ENCODE results near the gene SYTL3. TPM values are rescaled to one million over a fixed set of nuclear protein-coding genes. Genes with fewer than 3 reads are reported as not detected.
"Not testable (repeated sequence)": the region's sequence is repeated elsewhere in the genome, so short reads cannot be mapped to it uniquely, and the experiment has no call there.

The SYTL3 gene
- total and polyA plus RNA-seq, 5 experiments from 2014 or later, result 11.1 to 16.1 (median 15.7) TPM

DNA sequence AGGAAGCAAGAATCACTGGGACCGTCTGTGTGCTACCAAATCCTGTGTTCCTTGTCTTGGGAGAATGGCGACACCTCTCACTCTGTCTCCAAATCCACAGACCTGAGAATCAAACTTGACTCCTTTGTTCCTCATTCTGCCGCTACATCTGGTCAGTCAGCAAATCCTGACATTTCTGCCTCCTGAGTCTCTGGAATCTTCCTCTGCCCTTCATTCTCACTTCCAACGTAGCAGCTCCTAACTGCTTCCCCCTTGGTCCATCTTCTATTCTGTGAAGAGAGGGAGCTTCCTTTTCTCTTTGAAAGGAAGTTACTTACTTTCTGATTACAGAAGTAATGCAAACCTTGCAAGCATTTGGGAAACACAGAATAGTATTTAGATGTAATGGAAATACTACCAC is 37.7 kb downstream of the SYTL3 start:
- peaks cover 5 to 13% (median 6%) of the 10 kb centered on the region in 3 donors for H3K36me3 Mint-ChIP-seq
- DNase-seq (no peak), ATAC-seq (no peak)
- no peaks in the 10 kb centered on the region for H3K27me3 Mint-ChIP-seq
- peak overlapping the region; percentile 81 to 100 (median 100) for H3K27ac Mint-ChIP-seq
- POLR2A ChIA-PET, result interaction anchor here (0.6 to 2.5 kb wide), 5 partner anchors 28 to 420 kb away, joined by 3 to 9 read pairs (median 5); partner anchors contain the start of gene DYNLT1
- H3K4me3 Mint-ChIP-seq, result peak overlapping the region; percentile 53 to 89 (median 81)
- peaks cover 31 to 69% (median 56%) of the 10 kb centered on the region in 4 donors for H3K4me1 Mint-ChIP-seq
- H3K9me3 Mint-ChIP-seq, result no peaks in the 10 kb centered on the region

DNA sequence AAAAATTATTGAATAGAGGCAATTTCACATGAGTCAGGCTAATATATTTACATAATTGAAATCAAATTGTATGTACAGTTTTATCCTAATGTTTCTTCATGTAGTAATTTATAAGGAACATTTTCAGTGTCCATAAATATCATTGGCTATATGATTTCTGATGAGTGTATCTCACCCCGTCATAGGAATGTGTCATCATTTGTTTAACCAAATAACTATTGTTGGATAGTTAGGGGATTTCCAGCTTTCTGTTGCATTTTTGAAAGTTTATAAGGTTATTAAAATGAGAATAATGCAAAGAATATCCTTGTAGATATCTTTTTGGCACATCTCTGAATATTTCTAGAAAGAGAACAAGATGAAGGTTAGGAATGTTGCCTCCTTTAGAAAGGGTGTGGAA is 39.0 kb downstream of the SYTL3 start:
- DNase-seq, result no peak
- H3K27me3 Mint-ChIP-seq, result no peaks in the 10 kb centered on the region
- POLR2A ChIA-PET, result no interaction called here

DNA sequence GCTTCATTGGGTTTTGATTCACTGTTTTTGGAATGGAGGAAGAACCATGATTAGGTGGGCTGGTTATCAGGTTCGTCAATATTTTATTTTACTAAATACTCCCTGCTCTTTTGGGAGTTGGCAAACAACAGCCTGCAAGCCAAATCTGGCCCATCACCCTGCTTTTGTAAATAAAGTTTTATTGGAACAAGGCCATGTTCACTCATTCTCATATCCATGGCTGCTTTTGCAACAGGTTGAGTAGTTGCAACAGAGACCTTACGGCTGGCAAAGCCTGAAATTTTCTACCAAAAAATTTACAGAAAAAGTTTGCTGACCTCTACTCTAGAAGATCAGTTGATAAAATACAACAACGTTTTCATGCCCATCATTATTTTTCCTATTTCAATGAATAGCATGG is 45.1 kb downstream of the SYTL3 start:
- H3K27me3 Mint-ChIP-seq, result no peaks in the 10 kb centered on the region
- H3K4me1 Mint-ChIP-seq, result peaks cover 0 to 11% (median 3%) of the 10 kb centered on the region in 4 donors
- no peaks in the 10 kb centered on the region for H3K9me3 Mint-ChIP-seq
- DNase-seq, result no peak
- no peak for ATAC-seq
- peaks cover 0 to 24% (median 6%) of the 10 kb centered on the region in 3 donors for H3K36me3 Mint-ChIP-seq
- H3K4me3 Mint-ChIP-seq, result no peak overlapping the region
- H3K27ac Mint-ChIP-seq, result peak overlapping the region in 1 of 10 donors; percentile 72
- POLR2A ChIA-PET, result no interaction called here

More for the DNA sequence above, 39.0 kb downstream of the SYTL3 start:
- no peaks in the 10 kb centered on the region for H3K9me3 Mint-ChIP-seq
- H3K27ac Mint-ChIP-seq, result peak overlapping the region in 5 of 10 donors; percentile 39 to 100 (median 54)
- ATAC-seq, result no peak
- H3K4me3 Mint-ChIP-seq, result no peak overlapping the region
- H3K36me3 Mint-ChIP-seq, result peaks cover 0 to under 1% (median 0%) of the 10 kb centered on the region in 3 donors
- H3K4me1 Mint-ChIP-seq, result peaks cover 26 to 64% (median 49%) of the 10 kb centered on the region in 4 donors

DNA sequence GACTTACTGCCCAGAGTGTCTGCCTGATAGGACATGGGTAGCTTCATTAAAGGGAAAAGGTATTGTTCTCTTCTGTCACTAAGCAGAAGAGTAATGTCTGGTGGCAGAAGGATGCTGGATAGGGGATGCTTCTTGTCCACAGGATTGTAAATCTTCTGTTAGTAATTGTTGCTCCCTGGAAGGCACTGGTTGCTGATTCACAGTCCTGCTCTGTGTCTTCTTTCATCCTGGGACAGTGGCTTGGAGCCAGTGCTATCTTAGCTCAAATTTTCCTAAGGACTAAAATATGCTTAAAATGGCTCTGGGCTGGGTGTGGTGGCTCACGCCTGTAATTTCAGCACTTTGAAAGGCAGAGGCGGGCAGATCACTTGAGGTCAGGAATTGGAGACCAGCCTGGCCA is 48.0 kb downstream of the SYTL3 start:
- POLR2A ChIA-PET, result no interaction called here
- Mint-ChIP-seq H3K4me1 (peaks cover 0 to 13% (median 6%) of the 10 kb centered on the region in 4 donors), H3K27me3 (no peaks in the 10 kb centered on the region), H3K9me3 (no peaks in the 10 kb centered on the region), H3K27ac (no peak overlapping the region), H3K36me3 (peaks cover 0 to 24% (median 6%) of the 10 kb centered on the region in 3 donors), H3K4me3 (no peak overlapping the region)
- no peak for DNase-seq
- no peak for ATAC-seq

DNA sequence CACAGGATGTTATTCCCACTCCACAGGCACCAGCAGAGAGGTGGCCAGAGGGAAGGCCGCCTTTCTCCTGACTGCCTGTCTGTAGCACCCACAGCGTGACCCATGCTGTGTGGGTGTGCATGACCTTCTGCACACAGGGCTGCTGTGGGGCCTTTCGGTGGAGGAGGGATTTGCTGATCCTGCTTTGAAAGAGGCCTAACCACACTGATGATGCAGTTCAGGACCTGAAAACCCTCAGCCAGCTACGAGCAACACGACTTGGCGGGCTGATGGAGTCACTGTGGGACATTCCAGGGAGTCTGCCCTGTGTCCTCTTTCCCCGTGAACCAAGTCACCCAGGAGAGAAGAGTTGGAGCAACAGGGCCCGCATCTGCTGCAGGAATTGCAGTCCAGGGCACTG is 49.1 kb downstream of the SYTL3 start:
- Mint-ChIP-seq H3K4me3 (no peak overlapping the region), H3K4me1 (peaks cover 6 to 13% (median 7%) of the 10 kb centered on the region in 4 donors), H3K9me3 (no peaks in the 10 kb centered on the region), H3K27me3 (no peaks in the 10 kb centered on the region), H3K27ac (no peak overlapping the region), H3K36me3 (peaks cover 0 to 24% (median 6%) of the 10 kb centered on the region in 3 donors)
- DNase-seq (no peak), ATAC-seq (no peak)
- POLR2A ChIA-PET, result interaction anchor here (0.6 kb wide), 1 partner anchor 24 kb away, joined by 3 read pairs; no protein-coding TSS in a partner anchor

DNA sequence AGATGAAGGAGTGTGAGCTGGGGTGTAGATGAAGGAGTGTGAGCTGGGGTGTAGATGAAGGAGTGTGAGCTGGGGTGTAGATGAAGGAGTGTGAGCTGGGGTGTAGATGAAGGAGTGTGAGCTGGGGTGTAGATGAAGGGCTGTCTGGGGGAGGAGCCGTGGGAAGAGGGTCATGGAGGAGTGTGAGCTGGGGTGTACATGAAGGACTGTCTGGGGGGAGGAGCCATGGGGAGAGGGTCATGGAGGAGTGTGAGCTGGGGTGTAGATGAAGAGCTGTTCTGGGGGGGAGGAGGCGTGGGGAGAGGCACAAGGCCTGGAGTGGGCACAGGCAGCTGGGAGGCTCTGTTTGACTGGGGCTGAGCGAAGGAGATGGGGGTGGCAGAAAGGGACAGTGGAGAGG is 51.4 kb downstream of the SYTL3 start:
- H3K27ac Mint-ChIP-seq, result peak overlapping the region in 3 of 10 donors; percentile 7 to 68 (median 65)
- peaks cover 0 to 12% (median 3%) of the 10 kb centered on the region in 3 donors for H3K36me3 Mint-ChIP-seq
- DNase-seq, POLR2A ChIA-PET, H3K9me3 Mint-ChIP-seq, H3K27me3 Mint-ChIP-seq, ATAC-seq, H3K4me3 Mint-ChIP-seq: not testable (repeated sequence)
- peaks cover 11 to 22% (median 14%) of the 10 kb centered on the region in 4 donors for H3K4me1 Mint-ChIP-seq

DNA sequence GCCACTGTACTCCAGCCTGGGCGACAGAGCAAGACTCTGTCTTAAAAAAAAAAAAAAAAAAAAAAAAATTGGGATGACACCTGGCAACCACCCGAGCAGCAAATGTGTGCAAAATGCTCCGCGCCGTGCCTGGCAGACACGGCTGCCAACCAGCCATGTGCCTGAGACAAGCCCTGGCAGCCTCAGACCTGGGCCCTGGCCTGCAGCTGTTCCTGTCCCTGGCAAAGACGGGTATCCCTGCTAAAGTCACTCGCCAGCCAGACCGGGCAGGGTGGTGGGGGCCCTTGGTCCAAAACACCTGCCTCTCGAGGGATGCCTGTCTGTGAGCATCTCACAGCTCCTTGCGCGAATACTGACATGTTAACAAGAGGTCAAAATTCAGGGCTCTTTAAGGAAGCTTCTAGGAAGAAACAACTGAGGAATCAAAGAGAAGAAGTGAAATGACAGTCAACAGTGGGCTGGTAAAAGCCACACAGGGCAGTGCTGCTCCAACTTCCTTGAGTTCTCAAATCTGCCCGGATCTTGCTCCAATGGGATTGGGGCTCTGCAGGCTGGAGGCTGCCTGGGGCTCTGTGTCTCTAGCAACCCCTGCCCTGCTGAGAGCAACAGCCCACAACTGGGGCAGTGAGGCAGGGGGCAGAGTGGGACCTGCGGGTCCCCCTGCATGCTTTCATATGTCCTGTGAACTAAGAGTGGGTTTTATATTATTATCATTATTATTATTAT is 53.4 kb downstream of the SYTL3 start:
- Mint-ChIP-seq H3K4me3 (peak overlapping the region in 2 of 10 donors; percentile 1 to 30), H3K9me3 (no peaks in the 10 kb centered on the region), H3K36me3 (peaks cover 0 to 16% (median 0%) of the 10 kb centered on the region in 3 donors), H3K27ac (peak overlapping the region in 6 of 10 donors; percentile 5 to 66 (median 40)), H3K27me3 (no peaks in the 10 kb centered on the region), H3K4me1 (peaks cover 11 to 22% (median 14%) of the 10 kb centered on the region in 4 donors)
- POLR2A ChIA-PET, result interaction anchor here (0.5 to 1.6 kb wide), 5 partner anchors 166 to 270 kb away, joined by 3 to 9 read pairs (median 6); no protein-coding TSS in a partner anchor
- DNase-seq (no peak), ATAC-seq (no peak)

DNA sequence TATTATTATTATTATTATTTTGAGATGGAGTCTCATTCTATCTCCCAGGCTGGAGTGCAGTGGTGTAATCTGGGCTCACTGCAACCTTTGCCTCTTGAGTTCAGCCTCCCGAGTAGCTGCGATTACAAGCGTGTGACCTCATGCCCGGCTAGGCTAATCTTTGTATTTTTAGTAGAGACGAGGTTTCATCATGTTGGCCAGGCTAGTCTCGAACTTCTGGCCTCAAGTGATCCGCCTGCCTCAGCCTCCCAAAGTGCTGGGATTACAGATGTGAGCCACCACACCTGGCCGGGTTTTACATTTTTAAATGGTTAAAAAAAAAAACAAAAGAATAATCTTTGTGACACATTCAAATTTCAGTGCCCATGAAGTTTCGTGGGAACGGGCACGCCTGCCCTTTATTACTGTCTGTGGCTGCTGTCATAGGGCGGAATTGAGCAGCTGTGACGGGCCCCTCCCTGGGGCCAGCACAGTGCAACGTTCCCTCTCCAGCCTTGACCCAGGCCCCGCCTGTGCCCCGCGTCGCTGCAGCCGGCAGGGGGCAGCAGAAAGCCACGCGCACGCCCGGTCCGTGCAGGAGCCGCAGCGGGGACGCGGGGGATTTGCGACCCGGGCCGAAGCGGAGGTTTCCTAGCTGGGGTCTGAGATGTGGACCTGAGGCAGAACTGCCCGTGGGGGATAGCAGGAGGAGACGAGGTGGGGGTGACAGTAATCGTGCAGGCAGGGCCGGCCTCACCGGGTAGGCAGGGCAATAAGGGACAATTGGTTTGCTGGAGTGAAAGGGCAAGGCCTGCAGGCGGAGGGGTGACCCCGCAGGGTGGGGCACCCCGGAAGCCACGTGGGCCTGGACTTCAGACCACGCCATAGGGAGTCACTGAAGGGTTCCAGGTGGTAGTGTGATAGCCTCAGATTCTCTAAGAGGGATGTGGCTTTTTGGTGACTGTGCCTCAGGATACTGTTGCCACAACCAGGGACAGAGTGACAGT is 54.3 kb downstream of the SYTL3 start:
- ATAC-seq (peak; percentile 98), DNase-seq (peak; percentile 56 to 83 (median 76))
- Mint-ChIP-seq H3K27me3 (no peaks in the 10 kb centered on the region), H3K4me3 (peak overlapping the region; percentile 78 to 94 (median 84)), H3K9me3 (no peaks in the 10 kb centered on the region), H3K27ac (peak overlapping the region in 9 of 10 donors; percentile 55 to 90 (median 79)), H3K36me3 (peaks cover 0 to 17% (median 4%) of the 10 kb centered on the region in 3 donors), H3K4me1 (peaks cover 11 to 22% (median 15%) of the 10 kb centered on the region in 4 donors)
- POLR2A ChIA-PET, result interaction anchor here (0.6 to 1.6 kb wide), 5 partner anchors 115 to 430 kb away, joined by 3 to 9 read pairs (median 5); partner anchors contain the start of gene EZR

DNA sequence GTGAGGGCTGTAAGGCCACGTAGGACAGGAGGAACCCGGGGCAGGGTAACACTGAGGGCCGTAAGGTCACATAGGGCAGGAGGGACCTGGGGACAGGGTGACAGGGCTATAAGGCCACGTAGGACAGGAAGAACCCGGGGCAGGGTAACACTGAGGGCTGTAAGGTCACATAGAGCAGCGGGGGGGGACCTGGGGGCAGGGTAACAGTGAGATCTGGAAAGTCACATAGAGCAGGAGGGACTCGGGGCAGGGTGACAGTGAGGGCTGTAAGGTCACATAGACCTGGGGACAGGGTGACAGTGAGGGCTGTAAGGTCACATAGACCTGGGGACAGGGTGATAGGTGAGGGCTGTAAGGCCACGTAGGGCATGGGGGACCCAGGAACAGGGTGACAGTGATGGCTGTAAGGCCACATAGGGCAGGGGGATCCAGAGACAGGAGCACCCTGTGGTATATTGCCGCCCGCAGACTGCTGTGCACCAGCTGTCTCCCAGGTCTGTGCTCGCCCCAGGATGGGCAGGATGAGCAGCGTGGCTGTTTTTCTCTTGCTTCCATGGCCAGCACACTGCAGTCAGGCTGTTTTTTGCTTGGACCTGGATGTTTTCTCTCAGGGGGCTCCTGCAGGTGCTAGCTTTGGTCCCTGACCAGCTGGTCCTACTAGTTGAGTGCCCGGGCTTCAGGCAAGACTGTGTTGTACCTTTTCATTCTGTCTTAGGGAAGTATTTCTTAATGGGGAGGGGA is 55.7 kb downstream of the SYTL3 start:
- Mint-ChIP-seq H3K36me3 (peaks cover 6 to 24% (median 7%) of the 10 kb centered on the region in 3 donors), H3K27ac (peak overlapping the region in 4 of 10 donors; percentile 13 to 61 (median 36)), H3K9me3 (no peaks in the 10 kb centered on the region), H3K27me3 (no peaks in the 10 kb centered on the region), H3K4me3 (peak overlapping the region in 3 of 10 donors; percentile 5 to 24 (median 13)), H3K4me1 (peaks cover 11 to 19% (median 15%) of the 10 kb centered on the region in 4 donors)
- no peak for ATAC-seq
- POLR2A ChIA-PET, result no interaction called here
- DNase-seq, result no peak

DNA sequence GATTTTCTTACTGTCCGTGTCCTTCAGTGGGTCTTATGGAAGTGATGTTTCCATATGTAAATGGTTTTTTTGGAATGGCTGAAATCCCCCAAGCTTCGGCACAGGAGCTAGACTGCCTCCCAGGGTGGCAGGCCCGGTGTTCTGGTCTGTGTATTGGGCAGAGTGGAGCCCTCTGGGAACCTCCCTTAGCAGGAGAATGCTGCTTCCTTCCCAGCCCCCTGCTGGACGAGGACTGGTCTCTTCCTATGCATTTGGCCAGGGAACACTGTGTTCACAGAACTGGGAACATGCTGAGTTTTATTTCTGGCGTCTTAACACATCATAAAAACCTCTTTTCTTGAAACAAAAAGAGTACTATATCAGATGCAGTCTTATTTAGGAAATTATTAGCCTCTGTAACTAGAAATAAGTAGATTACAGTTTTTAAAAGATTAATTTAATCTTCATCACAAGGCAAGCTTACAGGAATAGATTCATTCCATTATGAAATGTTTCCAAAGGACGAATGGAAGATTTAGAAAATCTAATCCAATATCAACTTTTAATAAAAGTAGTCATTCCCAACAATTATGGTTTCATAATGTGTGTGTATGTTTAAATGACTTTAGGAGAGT is 56.6 kb downstream of the SYTL3 start:
- peaks cover 6 to 28% (median 13%) of the 10 kb centered on the region in 3 donors for H3K36me3 Mint-ChIP-seq
- peaks cover 5 to 15% (median 10%) of the 10 kb centered on the region in 4 donors for H3K4me1 Mint-ChIP-seq
- H3K27me3 Mint-ChIP-seq, result no peaks in the 10 kb centered on the region
- ATAC-seq, result no peak
- peak overlapping the region in 1 of 10 donors; percentile 58 for H3K27ac Mint-ChIP-seq
- POLR2A ChIA-PET, result no interaction called here
- H3K9me3 Mint-ChIP-seq, result no peaks in the 10 kb centered on the region
- no peak for DNase-seq
- H3K4me3 Mint-ChIP-seq, result no peak overlapping the region

DNA sequence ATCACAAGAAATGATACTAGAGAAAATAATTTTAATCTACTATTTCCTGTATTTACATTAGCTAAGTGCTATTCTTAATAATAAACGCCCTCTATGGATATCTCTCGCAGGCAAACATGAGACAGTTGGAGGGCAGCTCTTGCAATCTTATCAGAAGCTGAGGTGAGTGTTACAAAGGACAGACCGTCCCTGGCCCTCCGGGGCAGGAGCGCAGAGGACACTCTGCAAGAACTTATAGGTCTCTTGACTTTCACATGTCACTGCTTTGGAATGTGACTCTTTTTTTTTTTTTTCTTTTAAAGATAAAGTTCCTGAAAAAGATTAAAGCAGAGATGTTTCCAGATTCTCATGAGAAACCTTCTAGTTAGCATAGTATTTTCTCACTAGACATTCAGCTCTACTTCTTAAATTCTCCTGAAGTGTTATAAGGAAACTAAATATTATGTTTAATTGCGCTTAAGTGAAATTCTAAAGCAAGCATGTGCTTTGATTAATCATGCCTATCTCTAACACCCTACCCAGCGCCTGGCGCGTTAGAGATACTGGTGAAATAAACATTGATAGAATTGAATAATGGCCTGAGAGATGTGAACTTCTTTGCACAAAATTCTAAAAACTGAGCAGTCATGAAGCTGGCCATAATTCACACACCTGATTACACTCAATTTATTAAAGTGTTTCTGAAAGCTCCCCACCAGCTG is 57.4 kb downstream of the SYTL3 start:
- no peak overlapping the region for H3K4me3 Mint-ChIP-seq
- peaks cover 6 to 30% (median 18%) of the 10 kb centered on the region in 3 donors for H3K36me3 Mint-ChIP-seq
- no peak for ATAC-seq
- H3K27me3 Mint-ChIP-seq, result no peaks in the 10 kb centered on the region
- H3K27ac Mint-ChIP-seq, result no peak overlapping the region
- no peak for DNase-seq
- peaks cover 5 to 15% (median 9%) of the 10 kb centered on the region in 4 donors for H3K4me1 Mint-ChIP-seq
- H3K9me3 Mint-ChIP-seq, result no peaks in the 10 kb centered on the region
- POLR2A ChIA-PET, result interaction anchor here (0.5 to 0.7 kb wide), 2 partner anchors 25 to 96 kb away, joined by 3 to 6 read pairs; no protein-coding TSS in a partner anchor

Data from naive thymus-derived CD8-positive, alpha-beta T cell (primary cell).